ENCODE measurements around the gene A2ML1.

A2ML1 gene

DNA sequence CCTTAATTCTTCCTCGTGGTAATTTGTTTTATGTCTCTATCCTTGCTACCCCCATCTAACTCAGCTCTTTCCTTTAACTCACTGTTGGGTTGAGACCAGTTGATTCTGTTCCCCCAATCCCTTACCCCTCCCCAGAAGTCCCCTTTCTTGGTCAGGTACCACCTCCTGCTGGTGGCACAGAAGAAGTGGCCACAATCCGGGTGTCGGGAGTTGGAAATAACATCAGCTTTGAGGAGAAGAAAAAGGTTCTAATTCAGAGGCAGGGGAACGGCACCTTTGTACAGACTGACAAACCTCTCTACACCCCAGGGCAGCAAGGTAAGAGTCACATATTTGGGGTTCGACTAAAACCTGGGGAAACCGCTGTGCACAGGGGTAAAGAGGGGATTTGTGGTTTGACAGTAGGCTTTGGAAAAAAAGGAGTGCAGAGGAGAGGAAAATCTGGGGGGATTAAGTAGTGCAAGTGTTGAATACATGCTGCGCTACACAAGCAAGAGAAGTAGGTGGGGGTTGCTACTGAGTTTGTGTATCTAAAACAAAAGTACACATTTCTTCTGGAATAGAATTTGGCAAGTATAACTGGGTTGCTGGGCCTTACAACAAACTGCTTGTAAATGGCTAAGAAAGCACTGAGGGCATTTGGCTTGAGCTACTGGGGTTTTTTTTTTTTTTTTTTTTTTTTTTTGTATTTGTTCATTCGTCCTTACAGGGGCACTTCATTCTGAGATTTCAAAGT is 1.3 kb downstream of the A2ML1 start:
- TF ChIP-seq, protein P1, sequence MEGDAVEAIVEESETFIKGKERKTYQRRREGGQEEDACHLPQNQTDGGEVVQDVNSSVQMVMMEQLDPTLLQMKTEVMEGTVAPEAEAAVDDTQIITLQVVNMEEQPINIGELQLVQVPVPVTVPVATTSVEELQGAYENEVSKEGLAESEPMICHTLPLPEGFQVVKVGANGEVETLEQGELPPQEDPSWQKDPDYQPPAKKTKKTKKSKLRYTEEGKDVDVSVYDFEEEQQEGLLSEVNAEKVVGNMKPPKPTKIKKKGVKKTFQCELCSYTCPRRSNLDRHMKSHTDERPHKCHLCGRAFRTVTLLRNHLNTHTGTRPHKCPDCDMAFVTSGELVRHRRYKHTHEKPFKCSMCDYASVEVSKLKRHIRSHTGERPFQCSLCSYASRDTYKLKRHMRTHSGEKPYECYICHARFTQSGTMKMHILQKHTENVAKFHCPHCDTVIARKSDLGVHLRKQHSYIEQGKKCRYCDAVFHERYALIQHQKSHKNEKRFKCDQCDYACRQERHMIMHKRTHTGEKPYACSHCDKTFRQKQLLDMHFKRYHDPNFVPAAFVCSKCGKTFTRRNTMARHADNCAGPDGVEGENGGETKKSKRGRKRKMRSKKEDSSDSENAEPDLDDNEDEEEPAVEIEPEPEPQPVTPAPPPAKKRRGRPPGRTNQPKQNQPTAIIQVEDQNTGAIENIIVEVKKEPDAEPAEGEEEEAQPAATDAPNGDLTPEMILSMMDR (conservative IDR thresholded peaks at IDR 0.05; ENCODE audit: low read depth, low read length): peak; percentile 63
- no peak for DNase-seq (ENCODE audit: low read depth)
- no peak overlapping the region for H3K4me3 ChIP-seq (ENCODE audit: low read length)

DNA sequence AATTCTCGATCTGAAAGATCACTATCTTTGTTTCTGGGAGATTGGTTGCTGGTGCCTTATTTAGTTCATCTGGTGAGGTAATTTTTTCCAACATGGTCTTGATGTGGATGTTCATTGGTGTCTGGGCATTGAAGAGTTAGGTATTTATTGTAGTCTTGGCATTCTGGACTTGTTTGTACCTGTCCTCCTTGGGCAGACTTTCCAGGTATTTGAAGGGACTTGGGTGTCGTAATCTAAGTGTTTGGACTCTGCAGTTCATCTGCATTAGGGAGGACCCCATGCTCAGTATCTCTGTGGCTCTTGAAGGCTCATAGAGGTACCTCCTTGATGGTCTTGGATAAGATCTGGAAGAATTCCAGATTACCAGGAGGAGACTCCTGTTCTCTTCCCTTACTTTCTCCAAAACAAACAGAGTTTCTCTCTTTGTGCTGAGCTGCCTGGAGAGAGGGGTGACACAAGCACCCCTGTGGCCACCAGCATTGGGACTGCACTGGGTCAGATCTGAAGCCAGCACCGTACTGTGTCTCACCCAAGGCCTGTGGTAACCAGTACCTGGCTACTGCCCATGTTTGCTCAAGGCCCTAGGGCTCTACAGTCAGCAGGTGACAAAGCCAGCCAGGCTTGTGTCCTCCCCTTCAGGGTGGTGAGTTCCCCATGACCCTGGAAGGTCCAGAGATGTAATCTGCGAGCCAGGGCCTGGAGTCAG is 5.3 kb downstream of the A2ML1 start:
- TF ChIP-seq, protein P1 (conservative IDR thresholded peaks at IDR 0.05; ENCODE audit: low read depth, low read length): no peak
- H3K4me3 ChIP-seq (ENCODE audit: low read length): no peak overlapping the region
- no peak for DNase-seq (ENCODE audit: low read depth)

DNA sequence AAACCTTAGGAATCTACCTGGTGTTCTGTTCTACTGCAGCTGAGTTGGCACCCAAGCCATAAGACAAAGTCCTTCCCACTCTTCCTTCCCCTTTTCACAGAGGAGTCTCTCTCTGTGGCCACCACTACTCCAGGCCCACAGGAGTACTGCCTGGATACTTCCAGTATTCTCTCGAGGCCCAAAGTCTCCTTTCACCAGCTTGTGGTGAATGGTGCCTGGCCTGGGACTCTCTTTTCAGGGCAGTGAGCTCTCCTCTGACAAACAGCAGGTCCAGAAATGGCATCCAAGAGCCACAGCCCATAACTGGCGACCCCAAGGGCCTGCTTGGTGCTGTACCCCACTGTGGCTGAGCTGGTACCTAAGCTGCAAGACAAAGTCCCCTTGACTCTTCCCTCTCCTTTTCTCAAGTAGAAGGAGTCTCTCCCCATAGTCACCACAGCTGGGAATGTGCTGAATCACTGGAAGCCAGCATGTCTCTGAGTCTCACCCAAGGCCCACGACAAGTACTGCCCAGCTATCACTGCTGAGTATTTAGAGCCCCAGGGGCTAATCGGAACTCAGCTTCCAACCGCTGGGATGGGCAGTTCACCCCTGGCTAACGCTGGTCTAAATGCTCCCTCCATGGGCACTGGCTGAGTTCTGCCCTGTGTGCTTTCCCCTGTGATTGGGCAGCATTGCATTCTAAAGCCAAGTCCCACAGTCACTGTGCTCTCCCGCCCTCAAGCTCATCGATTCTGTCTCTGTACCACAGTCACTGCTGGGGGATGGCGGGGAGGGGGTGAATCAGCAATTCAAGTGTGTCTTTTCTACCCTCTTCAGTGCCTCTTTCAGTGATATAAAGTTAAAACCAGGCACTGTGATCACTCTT is 6.1 kb downstream of the A2ML1 start:
- DNase-seq (ENCODE audit: low read depth): no peak
- TF ChIP-seq, protein P1 (conservative IDR thresholded peaks at IDR 0.05; ENCODE audit: low read depth, low read length): no peak
- no peak overlapping the region for H3K4me3 ChIP-seq (ENCODE audit: low read length)

DNA sequence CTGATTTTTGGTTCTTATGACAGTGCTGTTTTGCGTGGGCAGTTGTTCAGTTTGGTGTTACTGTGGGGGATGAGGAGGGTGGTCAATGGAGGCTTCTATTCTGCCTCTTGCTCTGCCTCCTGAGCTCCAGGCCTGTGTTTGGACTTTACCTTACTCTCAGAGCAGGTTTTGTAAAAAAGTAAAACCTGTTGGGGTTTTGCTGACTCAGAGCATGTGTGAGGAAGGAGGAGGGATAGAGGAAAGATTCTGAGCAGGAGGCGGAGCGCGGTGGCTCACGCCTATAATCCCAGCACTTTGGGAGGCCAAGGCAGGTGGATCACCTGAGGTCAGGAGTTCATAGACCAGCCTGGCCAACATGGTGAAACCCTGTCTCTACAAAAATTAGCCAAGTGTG is 6.7 kb downstream of the A2ML1 start:
- TF ChIP-seq, protein P1 (conservative IDR thresholded peaks at IDR 0.05; ENCODE audit: low read depth, low read length): no peak
- DNase-seq (ENCODE audit: low read depth): no peak
- no peak overlapping the region for H3K4me3 ChIP-seq (ENCODE audit: low read length)

DNA sequence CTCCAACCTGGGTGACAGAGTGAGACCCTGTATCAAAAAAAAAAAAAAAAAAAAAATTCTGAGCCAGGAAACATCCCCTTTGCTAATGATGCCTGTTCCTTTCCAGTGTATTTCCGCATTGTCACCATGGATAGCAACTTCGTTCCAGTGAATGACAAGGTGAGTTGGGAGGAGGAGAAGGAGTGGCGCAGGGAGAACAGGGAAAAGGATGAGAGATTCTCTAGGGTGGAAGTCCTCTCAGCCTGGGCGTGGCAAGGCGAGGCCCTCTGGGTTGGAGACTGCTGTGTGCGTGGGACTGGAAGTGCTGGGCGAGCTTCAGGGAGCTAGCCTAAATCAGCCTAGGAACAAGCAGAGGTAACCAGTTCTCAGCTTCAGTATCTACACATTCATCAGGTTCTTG is 7.2 kb downstream of the A2ML1 start:
- TF ChIP-seq, protein P1 (conservative IDR thresholded peaks at IDR 0.05; ENCODE audit: low read depth, low read length): no peak
- H3K4me3 ChIP-seq (ENCODE audit: low read length): no peak overlapping the region
- DNase-seq (ENCODE audit: low read depth): no peak

DNA sequence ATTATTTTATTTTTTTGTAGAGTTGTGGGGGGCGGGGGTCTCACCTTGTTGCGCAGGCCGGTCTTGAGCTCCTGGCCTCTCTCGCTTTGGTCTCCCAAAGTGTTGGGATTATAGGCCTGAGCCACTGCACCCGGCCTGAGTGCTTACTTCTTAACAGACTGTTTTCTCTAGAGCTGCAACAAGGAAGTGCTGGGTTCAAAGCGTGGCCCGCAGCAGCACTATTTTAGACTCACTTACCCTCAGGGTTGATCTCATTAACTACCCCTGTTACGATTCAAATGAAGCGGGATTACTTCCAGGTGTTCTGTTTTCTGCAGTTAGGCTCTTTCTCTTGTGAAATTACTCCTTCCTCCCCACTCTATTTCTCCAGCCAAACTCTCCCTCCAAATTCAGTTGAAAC is 8.7 kb downstream of the A2ML1 start:
- H3K4me3 ChIP-seq (ENCODE audit: low read length): no peak overlapping the region
- TF ChIP-seq, protein P1 (conservative IDR thresholded peaks at IDR 0.05; ENCODE audit: low read depth, low read length): no peak
- DNase-seq (ENCODE audit: low read depth): no peak

All from retinal pigment epithelial cell (primary cell).